ENCODE results near the gene TMEM260.
"Not testable (repeated sequence)": the region's sequence is repeated elsewhere in the genome, so short reads cannot be mapped to it uniquely, and the experiment has no call there.

The TMEM260 gene

GRCh38 chr14:56667290-56667689, 87.7 kb downstream of the TMEM260 start:
- H3K4me1 ChIP-seq (ENCODE audit: insufficient read depth, low read length); H3K36me3 ChIP-seq (ENCODE audit: insufficient read depth, low read length); H3K9ac ChIP-seq (ENCODE audit: low read depth, low read length): not testable (repeated sequence)
- peaks cover 13% of the 10 kb centered on the region; the same call in 1 of the 2 replicates for H3K9me3 ChIP-seq (ENCODE audit: control insufficient read depth, insufficient read depth, low read length)

GRCh38 chr14:56676042-56676441, 96.4 kb downstream of the TMEM260 start:
- H3K9ac ChIP-seq (ENCODE audit: low read depth, low read length), result no peak overlapping the region
- no peaks in the 10 kb centered on the region for H3K9me3 ChIP-seq (ENCODE audit: control insufficient read depth, insufficient read depth, low read length)
- no peaks in the 10 kb centered on the region for H3K36me3 ChIP-seq (ENCODE audit: insufficient read depth, low read length)
- H3K4me1 ChIP-seq (ENCODE audit: insufficient read depth, low read length), result no peaks in the 10 kb centered on the region

- Histone ChIP-seq H3K4me1 (ENCODE audit: insufficient read depth, low read length) (no peaks in the 10 kb centered on the region), H3K9ac (ENCODE audit: low read depth, low read length) (no peak overlapping the region), H3K9me3 (ENCODE audit: control insufficient read depth, insufficient read depth, low read length) (no peaks in the 10 kb centered on the region), H3K36me3 (ENCODE audit: insufficient read depth, low read length) (no peaks in the 10 kb centered on the region)
These were observed 99.2 kb downstream of the TMEM260 start for GRCh38 chr14:56678838-56679237.

- Histone ChIP-seq H3K9ac (ENCODE audit: low read depth, low read length) (no peak overlapping the region), H3K4me1 (ENCODE audit: insufficient read depth, low read length) (peaks cover 18% of the 10 kb centered on the region), H3K9me3 (ENCODE audit: control insufficient read depth, insufficient read depth, low read length) (no peaks in the 10 kb centered on the region), H3K36me3 (ENCODE audit: insufficient read depth, low read length) (no peaks in the 10 kb centered on the region)
These were observed 106.8 kb downstream of the TMEM260 start for GRCh38 chr14:56686416-56686815.

GRCh38 chr14:56687123-56687522, 107.5 kb downstream of the TMEM260 start:
- Histone ChIP-seq H3K9me3 (ENCODE audit: control insufficient read depth, insufficient read depth, low read length) (no peaks in the 10 kb centered on the region), H3K9ac (ENCODE audit: low read depth, low read length) (no peak overlapping the region), H3K36me3 (ENCODE audit: insufficient read depth, low read length) (no peaks in the 10 kb centered on the region), H3K4me1 (ENCODE audit: insufficient read depth, low read length) (peaks cover 22% of the 10 kb centered on the region)

- Histone ChIP-seq H3K9me3 (ENCODE audit: control insufficient read depth, insufficient read depth, low read length) (no peaks in the 10 kb centered on the region), H3K9ac (ENCODE audit: low read depth, low read length) (no peak overlapping the region), H3K36me3 (ENCODE audit: insufficient read depth, low read length) (no peaks in the 10 kb centered on the region), H3K4me1 (ENCODE audit: insufficient read depth, low read length) (peaks cover 18% of the 10 kb centered on the region; the same call in 1 of the 2 replicates)
These were observed 115.0 kb downstream of the TMEM260 start for GRCh38 chr14:56694609-56695008.

- H3K36me3 ChIP-seq (ENCODE audit: insufficient read depth, low read length); H3K9me3 ChIP-seq (ENCODE audit: control insufficient read depth, insufficient read depth, low read length); H3K9ac ChIP-seq (ENCODE audit: low read depth, low read length): not testable (repeated sequence)
- H3K4me1 ChIP-seq (ENCODE audit: insufficient read depth, low read length), result peaks cover 15% of the 10 kb centered on the region; the same call in 1 of the 2 replicates
These were observed 115.6 kb downstream of the TMEM260 start for GRCh38 chr14:56695216-56695615.
